Measurements from ENCODE around the gene COMMD3.

COMMD3 gene

GRCh38 chr10:22319980-22320558 is 3.9 kb downstream of the COMMD3 start:
- DNase-seq (ENCODE audit: low spot score), result no peak

DNA sequence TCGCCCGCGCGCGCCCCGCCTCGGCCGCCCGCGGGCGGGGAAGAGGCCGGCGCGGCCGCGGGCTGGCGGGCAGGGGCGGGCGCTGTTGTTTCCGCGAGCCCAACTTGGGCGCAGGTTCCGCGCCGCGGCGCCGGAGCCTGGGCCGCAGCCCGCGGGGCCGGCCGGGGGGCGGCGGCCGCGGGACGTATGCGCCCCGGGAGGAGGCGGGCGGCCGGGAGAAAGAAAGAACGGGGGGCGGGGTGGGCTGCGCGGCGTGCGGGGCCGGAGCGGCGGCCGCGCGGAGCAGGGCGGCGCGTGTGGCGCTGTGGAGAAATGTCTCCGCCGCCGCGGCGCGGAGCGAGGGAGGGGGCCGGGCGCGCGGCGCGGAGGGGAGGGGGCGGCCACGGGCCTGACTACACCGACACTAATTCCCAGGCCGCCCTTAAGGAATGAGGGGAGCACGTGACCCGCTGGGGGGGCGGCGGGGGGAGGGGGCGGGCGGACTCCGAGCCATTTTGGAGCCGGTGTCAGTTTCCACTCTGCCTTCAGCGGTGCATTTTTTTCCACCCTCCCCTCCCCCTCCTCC is 4.5 kb downstream of the COMMD3 start, which contains the start of gene BMI1:
BMI1 (plus strand) TSS at position 509 of the 565 bp plus-strand sequence. CDS start 5,351 bp downstream, outside the sequence.
- DNase-seq (ENCODE audit: low spot score), result peak; percentile 89

GRCh38 chr10:22321156-22321923 is 5.2 kb downstream of the COMMD3 start:
- peak; percentile 71 for DNase-seq (ENCODE audit: low spot score)

DNA sequence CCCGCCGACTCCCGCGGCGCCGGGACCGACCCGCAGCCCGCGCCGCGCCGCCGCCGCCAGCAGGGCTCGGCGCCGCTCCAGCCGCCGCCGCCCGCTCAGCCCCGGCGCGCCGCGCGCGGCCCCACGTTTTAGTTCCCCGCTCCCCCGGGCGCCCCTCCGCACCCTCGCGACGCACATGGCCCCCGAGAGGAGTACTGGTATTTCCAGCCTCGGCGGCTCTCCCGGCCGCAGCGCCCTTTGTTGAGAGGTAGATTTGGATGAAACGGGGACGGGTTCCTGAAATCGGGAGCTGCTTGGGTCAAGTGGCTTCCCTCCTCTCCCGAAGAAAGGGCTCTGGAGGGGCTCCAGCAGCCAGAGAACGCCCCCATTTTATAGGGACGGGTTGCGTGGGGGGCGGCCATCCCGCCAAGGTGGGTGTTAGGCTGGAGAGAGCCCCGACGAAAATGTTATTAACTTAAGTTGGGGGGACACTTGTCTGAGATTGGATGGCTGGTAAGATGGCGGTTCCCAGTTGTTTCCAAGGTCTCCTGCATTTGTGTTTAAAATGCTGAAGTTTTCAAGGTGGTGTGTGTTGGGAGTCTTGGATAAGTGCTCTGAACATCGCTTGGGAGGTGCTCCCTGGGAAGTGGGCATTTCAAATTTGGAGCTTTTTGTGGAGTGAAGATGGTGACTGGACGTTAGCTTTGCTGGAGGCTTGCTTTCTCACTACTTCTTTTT is 5.9 kb downstream of the COMMD3 start:
- DNase-seq (ENCODE audit: low spot score), result peak; percentile 41

- no peak for DNase-seq (ENCODE audit: low spot score)
Measured at GRCh38 chr10:22322641-22323160, 6.5 kb downstream of the COMMD3 start.

DNA sequence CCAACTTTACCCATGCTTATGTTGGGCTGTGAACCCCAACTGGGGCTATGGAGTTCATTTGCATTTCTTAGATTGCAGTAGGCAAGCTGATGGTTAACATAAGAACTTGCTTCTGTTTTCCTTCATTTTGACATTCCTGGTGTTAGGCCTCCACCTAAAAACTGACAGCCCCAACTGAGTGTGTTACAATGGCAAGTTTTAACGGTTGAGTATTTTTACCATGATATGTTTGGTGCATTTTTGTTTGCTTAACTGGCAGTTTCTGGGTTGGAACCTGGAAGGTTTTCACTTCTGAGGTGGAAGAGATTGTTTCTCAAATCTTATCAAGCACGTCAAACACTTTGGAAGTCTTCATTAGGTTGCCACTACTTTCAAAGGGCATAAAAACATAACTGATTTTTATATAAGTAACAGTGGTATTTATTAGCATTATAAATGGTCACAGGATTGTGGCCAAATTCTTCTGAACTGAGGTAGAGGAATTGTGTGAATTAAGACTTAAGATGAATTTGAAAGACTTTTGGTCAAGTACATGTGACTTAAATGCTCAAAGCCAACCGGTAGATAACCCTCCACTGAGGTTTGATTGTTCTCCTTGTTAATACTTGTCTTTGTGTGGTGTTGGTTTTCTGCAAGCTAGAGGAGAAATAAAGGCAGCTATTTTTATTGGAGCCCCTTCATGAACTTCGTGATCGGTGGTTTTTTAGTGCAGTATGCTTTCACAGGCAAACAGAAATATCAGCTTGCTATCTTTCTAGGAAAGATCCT is 7.5 kb downstream of the COMMD3 start:
- no peak for DNase-seq (ENCODE audit: low spot score)

DNA sequence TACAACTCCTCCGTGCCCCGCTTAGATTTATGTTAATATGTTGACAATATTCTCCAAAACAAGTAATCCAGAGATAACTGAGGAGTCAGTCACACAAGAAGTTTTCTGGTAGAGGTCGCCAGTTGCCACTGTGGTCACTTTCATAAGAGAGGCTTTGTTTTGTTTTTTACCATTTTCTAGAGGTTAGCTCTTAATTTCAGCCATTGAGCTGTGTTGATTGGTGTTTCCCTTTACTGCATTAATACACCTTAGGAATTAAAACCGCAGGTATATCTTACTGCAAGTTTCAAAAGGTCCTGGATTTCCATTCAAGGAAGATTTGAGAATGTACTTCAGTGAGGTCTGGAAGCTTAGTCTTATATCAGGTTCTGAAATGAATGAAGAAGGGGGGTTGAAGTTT is 8.2 kb downstream of the COMMD3 start:
- DNase-seq (ENCODE audit: low spot score), result no peak

- no peak for DNase-seq (ENCODE audit: low spot score)
Measured at GRCh38 chr10:22324893-22325271, 8.7 kb downstream of the COMMD3 start.

GRCh38 chr10:22325272-22326144 is 9.3 kb downstream of the COMMD3 start:
- peak; percentile 87 for DNase-seq (ENCODE audit: low spot score)

GRCh38 chr10:22326145-22326702 is 10.0 kb downstream of the COMMD3 start:
- DNase-seq (ENCODE audit: low spot score), result no peak

- no peak for DNase-seq (ENCODE audit: low spot score)
Measured at GRCh38 chr10:22329150-22329549, 13.0 kb downstream of the COMMD3 start.

GRCh38 chr10:22332116-22332692 is 16.0 kb downstream of the COMMD3 start:
- no peak for DNase-seq (ENCODE audit: low spot score)

DNA sequence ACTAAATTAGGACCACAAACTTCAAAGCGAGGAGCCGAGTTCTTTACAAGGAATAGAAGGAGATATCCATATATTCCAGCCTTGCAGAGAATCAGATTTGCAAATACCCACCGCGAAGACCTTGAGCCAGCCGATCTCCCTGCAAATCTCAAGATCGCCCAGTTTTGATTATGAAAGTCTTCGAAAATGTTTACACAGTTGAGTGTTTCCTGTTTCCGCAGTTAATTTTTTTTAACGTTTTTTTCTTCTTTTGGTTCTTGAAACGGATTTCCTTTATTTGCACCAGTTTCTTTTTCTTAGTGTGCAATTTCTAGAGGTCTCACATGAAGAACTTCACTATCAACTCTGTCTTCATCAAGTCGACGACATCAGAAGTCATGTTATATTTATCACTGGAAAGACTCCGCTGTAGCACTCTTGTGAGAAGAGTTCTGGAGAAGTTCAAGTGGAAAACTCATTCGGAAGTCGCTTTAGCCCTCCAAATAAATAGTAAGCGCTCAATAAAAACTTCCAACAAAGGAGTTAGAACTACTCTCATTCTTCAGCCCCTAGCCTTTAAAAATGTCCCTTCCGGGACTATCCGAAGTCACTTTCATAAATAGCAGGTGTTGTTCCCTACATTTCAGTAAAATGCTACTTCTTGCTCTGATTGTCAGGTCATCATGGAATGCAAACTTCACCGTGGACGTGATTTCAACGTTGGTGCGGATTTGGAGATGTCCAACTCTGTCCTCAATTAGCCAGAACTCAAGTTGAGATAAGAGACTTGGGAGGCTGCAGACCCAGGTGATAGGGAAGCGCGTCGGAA is 17.2 kb downstream of the COMMD3 start:
- no peak for DNase-seq (ENCODE audit: low spot score)

- no peak for DNase-seq (ENCODE audit: low spot score)
Measured at GRCh38 chr10:22333975-22334282, 17.7 kb downstream of the COMMD3 start.

DNA sequence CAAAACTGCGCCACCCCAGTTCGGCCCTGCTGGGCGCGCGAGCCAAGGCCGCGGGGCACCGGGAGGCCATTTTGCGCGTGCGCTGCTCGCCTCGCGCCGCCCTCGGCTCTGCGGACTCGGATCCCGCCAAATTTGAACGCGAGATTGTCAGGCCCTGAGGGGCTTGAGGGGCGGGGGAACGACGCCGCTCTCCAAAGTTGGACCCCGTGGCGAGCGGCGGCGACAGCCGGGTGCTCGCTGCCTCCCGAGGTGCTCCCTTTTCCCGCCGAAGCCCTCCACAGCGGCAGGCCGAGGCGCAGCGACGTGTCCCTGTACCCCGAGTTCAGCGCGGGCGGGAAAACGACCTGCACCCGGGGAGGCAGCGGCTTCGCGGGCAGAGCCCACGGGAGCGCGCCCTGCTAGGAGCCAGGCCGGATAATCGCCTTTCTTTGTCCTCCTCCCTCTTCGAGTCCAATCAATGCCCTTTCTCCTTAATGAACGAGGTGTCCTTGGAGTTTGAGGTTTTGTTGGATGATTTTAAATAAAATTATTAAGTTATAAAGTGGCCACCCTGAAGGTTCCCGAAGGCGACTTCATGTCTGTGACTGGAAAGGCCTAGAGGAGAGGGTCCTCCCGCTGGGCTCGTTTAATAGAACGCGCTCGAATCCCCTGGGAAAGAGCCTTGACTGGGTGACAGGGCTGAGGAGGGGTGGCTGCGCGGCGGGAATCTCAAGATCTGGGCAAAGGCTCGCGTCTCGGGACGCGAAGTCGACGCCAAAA is 18.4 kb downstream of the COMMD3 start:
- no peak for DNase-seq (ENCODE audit: low spot score)

DNA sequence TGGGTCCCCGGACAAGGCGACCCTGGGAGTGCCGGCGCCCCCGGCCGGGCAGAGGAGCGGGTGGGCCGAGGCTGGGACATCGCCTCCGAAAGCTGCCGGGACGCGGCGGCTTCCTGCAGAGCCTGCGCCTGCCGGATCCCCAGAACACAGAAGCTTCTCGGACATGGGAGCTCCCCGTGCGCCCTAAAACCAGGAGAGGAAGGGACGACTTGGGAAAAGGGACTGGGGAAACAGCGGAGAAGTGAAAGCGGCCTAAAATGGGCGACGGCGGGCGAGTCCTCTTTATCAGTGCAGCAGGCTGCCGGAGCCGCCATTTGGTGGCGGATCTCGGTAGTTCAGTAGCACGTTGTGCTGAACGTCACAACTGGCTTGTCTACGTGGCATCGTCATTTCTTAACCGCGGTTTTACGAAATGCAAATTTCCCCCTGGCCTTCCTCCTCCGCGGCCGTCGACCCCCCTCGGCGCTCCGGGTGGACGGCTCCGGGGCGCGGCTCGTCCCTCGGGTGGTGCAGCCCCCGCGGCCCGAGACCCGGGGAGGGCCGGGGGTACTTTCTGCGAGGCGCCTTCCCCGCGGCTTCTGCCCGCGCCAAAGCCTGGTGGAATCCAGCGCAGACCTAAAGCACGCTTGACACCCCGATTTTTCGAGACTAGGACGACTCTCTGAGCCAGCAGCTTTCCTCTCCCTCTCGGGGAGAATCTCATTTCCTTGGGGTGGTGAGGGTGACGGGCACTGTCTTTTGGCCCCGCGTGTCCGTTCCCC is 19.2 kb downstream of the COMMD3 start:
- DNase-seq (ENCODE audit: low spot score), result peak; percentile 86

DNA sequence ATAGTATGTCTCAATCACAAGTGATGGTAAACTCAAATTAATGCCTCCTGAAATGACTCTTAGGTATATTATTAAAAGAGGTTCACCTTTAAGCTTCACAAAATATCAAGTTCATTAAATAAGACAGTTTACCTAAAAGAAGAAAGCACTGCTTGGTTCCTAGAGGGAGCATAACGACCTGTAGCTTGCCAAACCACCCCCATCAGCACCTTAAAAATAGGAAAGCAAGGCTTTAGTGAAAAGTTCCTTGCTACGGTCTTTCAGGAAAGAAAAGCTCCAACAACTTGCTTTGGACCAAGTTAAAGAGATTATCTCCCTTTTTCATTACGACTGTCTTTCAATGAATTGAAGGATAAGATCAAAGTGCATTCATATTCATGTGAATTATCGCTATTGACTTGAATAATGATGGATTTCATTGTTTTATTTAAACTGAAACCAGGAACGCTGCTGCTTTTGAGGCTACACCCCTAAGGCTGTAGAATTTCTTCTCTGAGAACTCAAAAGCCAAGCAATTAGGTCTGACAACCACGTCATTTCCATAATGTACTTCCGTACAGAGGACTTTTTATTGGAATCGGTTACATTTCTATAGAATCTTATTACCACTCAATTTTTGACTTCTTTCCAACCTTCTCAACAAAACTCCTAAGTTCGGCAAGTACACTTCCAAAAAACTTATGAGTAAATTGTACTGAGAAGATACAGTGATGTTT is 22.2 kb downstream of the COMMD3 start:
- no peak for DNase-seq (ENCODE audit: low spot score)

All from hepatic stellate cell (primary cell).